ENCODE data around the gene CCDC91.
A peak's percentile ranks its signal among the peaks of the same experiment; 100 is the strongest.

CCDC91 gene

GRCh38 chr12:28167981-28168485 lies 22.2 kb upstream of the CCDC91 start:
- H3K27ac ChIP-seq (ENCODE audit: low read depth, low read length) = no peak overlapping the region
- H3K9me3 ChIP-seq (ENCODE audit: insufficient read depth, low read depth, low read length) = no peaks in the 10 kb centered on the region
- H3K9ac ChIP-seq (ENCODE audit: low read length) = no peak overlapping the region
- H3K27me3 ChIP-seq (ENCODE audit: insufficient read depth, low read length) = no peaks in the 10 kb centered on the region
- no peak overlapping the region for H4K8ac ChIP-seq (ENCODE audit: low read depth, low read length)
- no peak overlapping the region for H3K14ac ChIP-seq (ENCODE audit: low read length)
- no peak overlapping the region for H2BK5ac ChIP-seq (ENCODE audit: low read depth, low read length, poor library complexity)
- H3K4me2 ChIP-seq (ENCODE audit: low read length) = no peak overlapping the region
- no peaks in the 10 kb centered on the region for H3K79me1 ChIP-seq (ENCODE audit: low read length)
- no peaks in the 10 kb centered on the region for H3K4me1 ChIP-seq (ENCODE audit: control insufficient read depth in 1 of 2, insufficient read depth in 2 of 2, low read length in 2 of 2)
- peak; percentile 76 to 84 for DNase-seq
- no peak overlapping the region for H3K18ac ChIP-seq (ENCODE audit: low read length)
- H2BK12ac ChIP-seq (ENCODE audit: low read length) = no peak overlapping the region
- WGBS (ENCODE audit: extremely low coverage, insufficient coverage, insufficient read length) = no CpG with 5 or more reads among the region's 2 CpGs
- no peak overlapping the region for H4K12ac ChIP-seq (ENCODE audit: low read depth, low read length)
- H3K36me3 ChIP-seq (ENCODE audit: control insufficient read depth in 1 of 2, insufficient read depth in 2 of 2, low read length in 2 of 2) = no peaks in the 10 kb centered on the region
- H2BK120ac ChIP-seq (ENCODE audit: insufficient read depth, low read length, poor library complexity) = no peak overlapping the region
- H3K23ac ChIP-seq (ENCODE audit: low read length) = no peak overlapping the region
- no peak overlapping the region for H2AFZ ChIP-seq (ENCODE audit: insufficient read depth, low read length, poor library complexity)
- no peak overlapping the region for H3K4me3 ChIP-seq (ENCODE audit: low read depth, low read length)
- H3K4ac ChIP-seq (ENCODE audit: low read depth, low read length) = no peak overlapping the region
- no peak overlapping the region for H2AK5ac ChIP-seq (ENCODE audit: low read length)
- H3K79me2 ChIP-seq (ENCODE audit: control insufficient read depth, insufficient read depth, low read length, poor library complexity) = no peaks in the 10 kb centered on the region
- H4K91ac ChIP-seq (ENCODE audit: low read depth, low read length) = no peak overlapping the region

DNA sequence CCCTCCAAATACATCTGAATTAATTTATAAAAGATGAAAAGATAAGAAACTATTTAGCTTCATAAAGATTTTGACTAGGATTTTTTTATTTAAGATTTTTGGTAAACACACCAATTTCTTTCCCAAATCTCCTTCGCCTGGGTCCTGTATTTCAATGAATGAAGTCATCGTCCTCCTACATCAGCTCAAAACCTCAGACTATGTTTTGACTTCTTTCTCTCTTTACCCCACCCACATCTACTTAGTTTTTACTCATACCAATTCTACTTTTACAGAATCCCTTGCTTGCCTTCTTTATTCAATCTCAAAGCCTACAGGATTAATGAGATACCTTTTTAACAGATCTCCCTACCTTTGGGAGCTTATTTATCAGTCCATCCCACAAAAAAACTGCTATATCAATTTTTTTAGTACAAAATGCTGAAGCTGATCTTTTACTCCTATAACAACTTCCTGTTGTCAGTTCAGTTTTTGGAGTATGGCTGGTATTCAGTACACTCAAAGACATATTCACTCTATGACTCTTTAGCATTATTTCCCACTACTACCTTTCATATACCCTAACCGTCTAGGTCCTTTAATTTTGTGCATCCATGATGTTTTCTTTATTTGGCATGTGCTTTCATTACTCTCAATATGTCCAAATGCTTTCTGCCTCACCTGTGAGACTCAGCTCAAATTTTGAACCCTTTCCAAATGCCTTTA lies 18.7 kb upstream of the CCDC91 start:
- Histone ChIP-seq H4K91ac (ENCODE audit: low read depth, low read length) (no peak overlapping the region), H4K12ac (ENCODE audit: low read depth, low read length) (no peak overlapping the region), H2BK5ac (ENCODE audit: low read depth, low read length, poor library complexity) (no peak overlapping the region), H3K27ac (ENCODE audit: low read depth, low read length) (no peak overlapping the region), H3K18ac (ENCODE audit: low read length) (no peak overlapping the region), H2BK12ac (ENCODE audit: low read length) (no peak overlapping the region), H3K14ac (ENCODE audit: low read length) (no peak overlapping the region), H3K4ac (ENCODE audit: low read depth, low read length) (no peak overlapping the region), H3K4me3 (ENCODE audit: low read depth, low read length) (no peak overlapping the region), H3K9ac (ENCODE audit: low read length) (no peak overlapping the region), H3K27me3 (ENCODE audit: insufficient read depth, low read length) (no peaks in the 10 kb centered on the region), H3K4me2 (ENCODE audit: low read length) (no peak overlapping the region), H4K8ac (ENCODE audit: low read depth, low read length) (no peak overlapping the region), H3K36me3 (ENCODE audit: control insufficient read depth in 1 of 2, insufficient read depth in 2 of 2, low read length in 2 of 2) (no peaks in the 10 kb centered on the region), H2BK120ac (ENCODE audit: insufficient read depth, low read length, poor library complexity) (no peak overlapping the region), H2AK5ac (ENCODE audit: low read length) (no peak overlapping the region), H3K23ac (ENCODE audit: low read length) (no peak overlapping the region), H2AFZ (ENCODE audit: insufficient read depth, low read length, poor library complexity) (no peak overlapping the region), H3K79me2 (ENCODE audit: control insufficient read depth, insufficient read depth, low read length, poor library complexity) (no peaks in the 10 kb centered on the region), H3K4me1 (ENCODE audit: control insufficient read depth in 1 of 2, insufficient read depth in 2 of 2, low read length in 2 of 2) (no peaks in the 10 kb centered on the region), H3K79me1 (ENCODE audit: low read length) (no peaks in the 10 kb centered on the region), H3K9me3 (ENCODE audit: insufficient read depth, low read depth, low read length) (no peaks in the 10 kb centered on the region)
- peak in 1 of 2 donors; percentile 32 for DNase-seq
- WGBS (ENCODE audit: extremely low coverage, insufficient coverage, insufficient read length) = no CpG with 5 or more reads among the region's 3 CpGs

DNA sequence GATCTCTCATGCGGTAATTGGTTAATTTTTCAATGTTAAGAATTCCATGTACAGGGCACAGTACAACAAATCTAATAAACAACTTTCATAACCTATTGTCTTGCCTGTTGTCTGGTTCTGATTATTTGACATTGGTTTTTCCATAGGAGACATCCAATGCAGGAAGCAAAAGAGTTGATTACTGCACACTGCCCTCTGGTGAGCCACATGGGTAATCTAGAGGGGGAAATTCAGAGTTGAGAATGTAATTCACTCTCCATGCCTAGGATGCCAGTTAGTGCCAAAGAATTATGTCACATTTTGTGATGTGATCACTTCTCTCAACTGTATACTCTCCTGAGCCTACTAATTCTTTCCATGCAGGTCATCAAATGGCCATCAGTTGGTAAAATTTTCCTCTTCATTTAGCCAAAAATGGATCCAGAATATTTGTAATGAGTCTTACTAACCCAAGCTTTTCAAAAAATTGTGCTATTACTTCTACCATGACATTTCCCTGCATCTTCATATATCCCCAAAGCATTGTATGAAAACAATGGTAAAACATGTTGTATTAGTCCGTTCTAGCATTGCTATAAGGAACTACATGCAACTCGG lies 17.7 kb upstream of the CCDC91 start:
- Histone ChIP-seq H2BK120ac (ENCODE audit: insufficient read depth, low read length, poor library complexity) (no peak overlapping the region), H3K14ac (ENCODE audit: low read length) (no peak overlapping the region), H3K79me1 (ENCODE audit: low read length) (no peaks in the 10 kb centered on the region), H3K9me3 (ENCODE audit: insufficient read depth, low read depth, low read length) (no peaks in the 10 kb centered on the region), H3K27me3 (ENCODE audit: insufficient read depth, low read length) (no peaks in the 10 kb centered on the region), H3K36me3 (ENCODE audit: control insufficient read depth in 1 of 2, insufficient read depth in 2 of 2, low read length in 2 of 2) (no peaks in the 10 kb centered on the region), H4K8ac (ENCODE audit: low read depth, low read length) (no peak overlapping the region), H3K4me3 (ENCODE audit: low read depth, low read length) (no peak overlapping the region), H4K12ac (ENCODE audit: low read depth, low read length) (no peak overlapping the region), H3K9ac (ENCODE audit: low read length) (no peak overlapping the region), H3K18ac (ENCODE audit: low read length) (no peak overlapping the region), H2BK5ac (ENCODE audit: low read depth, low read length, poor library complexity) (no peak overlapping the region), H3K27ac (ENCODE audit: low read depth, low read length) (no peak overlapping the region), H3K23ac (ENCODE audit: low read length) (no peak overlapping the region), H3K4me1 (ENCODE audit: control insufficient read depth in 1 of 2, insufficient read depth in 2 of 2, low read length in 2 of 2) (no peaks in the 10 kb centered on the region), H3K4me2 (ENCODE audit: low read length) (no peak overlapping the region), H3K79me2 (ENCODE audit: control insufficient read depth, insufficient read depth, low read length, poor library complexity) (no peaks in the 10 kb centered on the region), H2BK12ac (ENCODE audit: low read length) (no peak overlapping the region), H4K91ac (ENCODE audit: low read depth, low read length) (no peak overlapping the region), H2AFZ (ENCODE audit: insufficient read depth, low read length, poor library complexity) (no peak overlapping the region), H3K4ac (ENCODE audit: low read depth, low read length) (no peak overlapping the region), H2AK5ac (ENCODE audit: low read length) (no peak overlapping the region)
- no CpG with 5 or more reads among the region's 3 CpGs for WGBS (ENCODE audit: extremely low coverage, insufficient coverage, insufficient read length)
- DNase-seq = peak; percentile 33 to 70

DNA sequence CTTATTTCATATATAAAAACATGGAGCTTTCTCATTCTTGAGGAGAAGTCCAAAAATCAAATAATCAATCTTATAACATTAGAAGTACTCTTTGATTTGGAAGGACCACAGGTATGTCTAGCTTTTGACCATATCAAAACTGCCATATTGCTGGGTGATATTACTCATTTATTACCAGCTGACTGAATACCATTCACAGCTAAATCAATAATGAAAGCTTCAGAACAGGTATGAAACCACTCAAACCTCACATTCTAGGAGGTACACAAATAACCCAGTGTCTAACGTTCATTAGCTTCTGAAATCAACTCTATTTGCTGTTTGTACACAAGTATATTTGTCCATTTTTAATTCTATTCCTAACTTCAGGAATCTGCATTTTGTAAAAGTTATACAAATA lies 16.8 kb upstream of the CCDC91 start:
- no peaks in the 10 kb centered on the region for H3K79me2 ChIP-seq (ENCODE audit: control insufficient read depth, insufficient read depth, low read length, poor library complexity)
- no peak overlapping the region for H3K23ac ChIP-seq (ENCODE audit: low read length)
- no peaks in the 10 kb centered on the region for H3K36me3 ChIP-seq (ENCODE audit: control insufficient read depth in 1 of 2, insufficient read depth in 2 of 2, low read length in 2 of 2)
- no peaks in the 10 kb centered on the region for H3K9me3 ChIP-seq (ENCODE audit: insufficient read depth, low read depth, low read length)
- no peak overlapping the region for H2BK12ac ChIP-seq (ENCODE audit: low read length)
- H2AFZ ChIP-seq (ENCODE audit: insufficient read depth, low read length, poor library complexity) = no peak overlapping the region
- H3K4me1 ChIP-seq (ENCODE audit: control insufficient read depth in 1 of 2, insufficient read depth in 2 of 2, low read length in 2 of 2) = no peaks in the 10 kb centered on the region
- H4K91ac ChIP-seq (ENCODE audit: low read depth, low read length) = no peak overlapping the region
- no peak for DNase-seq
- no CpG with 5 or more reads among the region's 1 CpG for WGBS (ENCODE audit: extremely low coverage, insufficient coverage, insufficient read length)
- H3K79me1 ChIP-seq (ENCODE audit: low read length) = no peaks in the 10 kb centered on the region
- H3K18ac ChIP-seq (ENCODE audit: low read length) = no peak overlapping the region
- H3K9ac ChIP-seq (ENCODE audit: low read length) = no peak overlapping the region
- no peak overlapping the region for H3K4me2 ChIP-seq (ENCODE audit: low read length)
- no peak overlapping the region for H4K12ac ChIP-seq (ENCODE audit: low read depth, low read length)
- H2BK5ac ChIP-seq (ENCODE audit: low read depth, low read length, poor library complexity) = no peak overlapping the region
- H4K8ac ChIP-seq (ENCODE audit: low read depth, low read length) = no peak overlapping the region
- no peak overlapping the region for H3K14ac ChIP-seq (ENCODE audit: low read length)
- H3K27ac ChIP-seq (ENCODE audit: low read depth, low read length) = no peak overlapping the region
- H2AK5ac ChIP-seq (ENCODE audit: low read length) = no peak overlapping the region
- H3K4me3 ChIP-seq (ENCODE audit: low read depth, low read length) = no peak overlapping the region
- H3K4ac ChIP-seq (ENCODE audit: low read depth, low read length) = no peak overlapping the region
- H2BK120ac ChIP-seq (ENCODE audit: insufficient read depth, low read length, poor library complexity) = no peak overlapping the region
- no peaks in the 10 kb centered on the region for H3K27me3 ChIP-seq (ENCODE audit: insufficient read depth, low read length)

All from trophoblast cell (in vitro differentiated cells and primary cell).